ENCODE measurements around the gene CHST12.
"Not testable (repeated sequence)": the region's sequence is repeated elsewhere in the genome, so short reads cannot be mapped to it uniquely, and the experiment has no call there.

Gene CHST12

GRCh38 chr7:2378125-2378524 lies 25.3 kb upstream of the CHST12 start:
- not testable (repeated sequence) for DNase-seq (ENCODE audit: low read depth)

GRCh38 chr7:2379161-2379560 lies 24.2 kb upstream of the CHST12 start:
- DNase-seq (ENCODE audit: low read depth): no peak

GRCh38 chr7:2379821-2380450 lies 23.5 kb upstream of the CHST12 start:
- DNase-seq (ENCODE audit: low read depth): no peak

DNA sequence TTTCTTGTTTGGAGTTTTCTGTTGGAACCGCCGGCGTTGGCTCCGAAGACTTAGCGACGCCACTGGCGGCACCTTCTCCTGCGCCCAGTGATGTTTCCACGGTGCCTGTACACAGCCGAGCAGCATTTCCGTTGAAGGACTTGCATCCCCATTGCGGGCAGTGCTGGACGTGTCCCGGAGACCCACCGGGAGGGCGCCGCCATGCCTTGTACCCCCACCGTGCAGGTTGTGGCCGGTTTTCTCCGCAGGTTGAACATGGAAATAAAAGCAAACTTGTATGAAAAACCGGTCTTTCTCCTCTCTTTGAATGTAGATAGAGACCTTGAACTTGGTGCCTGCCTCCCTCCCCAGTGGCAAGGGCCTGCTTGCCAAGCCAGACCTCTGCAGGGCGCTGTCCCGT lies 22.9 kb upstream of the CHST12 start:
- no peak for DNase-seq (ENCODE audit: low read depth)

DNA sequence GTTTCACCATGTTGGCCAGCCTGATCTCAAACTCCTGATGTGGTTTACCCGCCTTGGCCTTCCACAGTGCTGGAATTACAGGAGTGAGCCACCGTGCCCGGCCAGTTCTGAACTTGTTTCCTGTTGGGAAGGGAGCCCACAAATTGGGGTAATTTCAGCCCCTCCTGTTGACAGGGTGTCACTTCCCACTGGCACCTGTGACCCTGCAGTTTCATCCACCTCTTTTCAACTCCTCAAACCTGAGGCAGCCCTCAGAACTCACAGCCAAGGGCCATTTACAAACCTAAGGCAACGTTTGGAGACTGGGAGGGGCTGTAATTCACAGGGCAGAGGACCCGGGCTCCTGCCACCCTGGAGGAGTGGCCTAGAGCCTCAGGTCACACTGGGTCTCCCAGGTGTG lies 22.2 kb upstream of the CHST12 start:
- DNase-seq (ENCODE audit: low read depth): no peak

- DNase-seq (ENCODE audit: low read depth): no peak
Observed at GRCh38 chr7:2381881-2382509, 21.4 kb upstream of the CHST12 start.

DNA sequence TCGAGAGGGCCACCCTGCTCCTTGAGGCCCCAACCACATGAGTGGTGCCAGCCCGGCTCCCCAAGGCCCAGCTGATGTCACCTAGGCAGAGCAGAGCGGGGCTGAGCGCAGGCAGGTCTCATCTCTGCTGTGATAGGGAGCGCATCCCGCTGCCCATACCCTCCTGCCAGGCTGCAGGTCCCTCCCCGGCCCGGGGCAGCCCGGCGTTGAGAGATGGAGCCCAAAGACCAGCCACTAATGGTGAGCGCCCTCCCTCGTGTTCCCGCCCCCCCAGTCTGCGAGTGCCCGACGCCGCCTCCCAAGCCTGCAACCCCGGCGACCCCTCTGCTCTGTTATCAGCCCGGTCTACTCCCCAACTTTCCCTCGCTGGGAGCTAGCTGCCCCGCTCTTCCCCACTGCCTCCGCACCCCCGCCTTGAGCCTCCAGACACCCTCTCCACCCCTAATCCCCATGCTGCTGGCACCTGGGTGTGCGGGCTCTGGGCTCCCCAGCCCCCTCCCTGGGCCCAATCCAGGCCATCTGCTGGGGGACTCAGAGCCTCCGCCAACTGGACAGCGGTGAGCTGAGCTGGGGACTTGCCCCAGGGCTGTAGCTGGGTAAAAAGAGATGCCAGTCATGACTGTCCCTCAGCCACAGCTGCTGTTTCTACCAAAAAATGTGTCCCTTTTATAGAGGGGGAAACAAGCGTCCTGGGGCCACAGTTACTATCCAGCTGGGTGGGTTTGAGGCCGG lies 19.7 kb upstream of the CHST12 start:
- DNase-seq (ENCODE audit: low read depth): no peak

DNA sequence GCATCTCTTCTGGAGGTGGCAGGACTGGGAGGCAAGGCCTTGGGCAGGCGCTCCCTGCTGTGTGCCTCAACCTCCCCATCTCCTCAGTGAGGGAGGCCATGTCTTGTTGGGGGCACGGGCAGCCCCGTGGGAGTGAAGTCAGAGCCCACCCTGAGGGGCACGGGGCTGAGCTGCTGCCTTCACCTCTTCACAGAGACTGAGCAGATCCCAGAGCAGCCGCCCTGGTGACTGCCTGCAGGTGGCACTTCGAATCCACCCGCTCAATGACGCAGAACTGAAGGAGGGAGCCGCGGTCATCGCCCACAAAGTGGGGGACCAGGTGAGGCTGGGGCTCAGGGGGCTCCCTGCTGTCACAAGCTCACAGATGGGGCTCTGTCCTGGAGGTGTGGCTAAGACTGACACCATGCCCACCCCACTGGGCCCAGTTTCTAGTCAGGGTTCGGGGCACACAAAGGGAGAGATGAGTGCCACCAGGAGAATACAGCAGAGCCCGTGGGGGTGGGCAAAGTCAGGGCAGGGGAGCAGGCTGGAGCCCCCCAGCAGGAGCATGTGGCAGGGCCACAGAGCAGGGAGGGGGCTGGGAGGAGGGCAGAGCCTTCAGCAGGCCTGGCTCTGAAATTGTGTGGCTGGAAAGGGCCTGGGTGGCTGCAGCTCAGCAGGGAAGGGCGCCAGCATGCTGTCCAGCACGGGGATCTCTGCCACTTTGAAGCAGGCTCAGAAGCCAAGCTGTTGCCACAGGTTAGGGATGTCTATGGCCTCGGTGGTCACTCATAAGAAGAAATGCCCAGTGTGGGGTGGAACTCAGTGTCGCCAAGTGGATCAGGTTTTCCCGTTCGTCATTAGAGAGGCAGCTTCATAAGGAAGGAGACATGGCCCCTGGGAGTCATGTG lies 18.8 kb upstream of the CHST12 start:
- DNase-seq (ENCODE audit: low read depth): no peak

DNA sequence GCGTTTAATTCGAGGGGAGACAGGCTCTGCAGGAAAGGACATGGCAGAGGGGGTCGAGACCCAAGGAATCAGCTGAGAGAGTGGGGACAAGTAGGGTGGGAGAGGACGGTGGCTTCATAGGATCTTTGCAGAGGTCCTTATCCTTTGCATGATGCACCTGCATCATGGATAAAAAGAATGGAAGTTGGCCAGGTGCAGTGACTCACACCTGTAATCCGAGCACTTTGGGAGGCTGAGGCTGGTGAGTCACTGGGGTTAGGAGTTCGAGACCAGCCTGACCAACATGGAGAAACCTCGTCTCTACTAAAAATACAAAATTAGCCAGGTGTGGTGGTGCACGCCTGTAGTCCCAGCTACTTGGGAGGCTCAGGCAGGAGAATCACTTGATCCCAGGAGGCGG lies 17.3 kb upstream of the CHST12 start:
- DNase-seq (ENCODE audit: low read depth): not testable (repeated sequence)

GRCh38 chr7:2386964-2387669 lies 16.3 kb upstream of the CHST12 start:
- no peak for DNase-seq (ENCODE audit: low read depth)

DNA sequence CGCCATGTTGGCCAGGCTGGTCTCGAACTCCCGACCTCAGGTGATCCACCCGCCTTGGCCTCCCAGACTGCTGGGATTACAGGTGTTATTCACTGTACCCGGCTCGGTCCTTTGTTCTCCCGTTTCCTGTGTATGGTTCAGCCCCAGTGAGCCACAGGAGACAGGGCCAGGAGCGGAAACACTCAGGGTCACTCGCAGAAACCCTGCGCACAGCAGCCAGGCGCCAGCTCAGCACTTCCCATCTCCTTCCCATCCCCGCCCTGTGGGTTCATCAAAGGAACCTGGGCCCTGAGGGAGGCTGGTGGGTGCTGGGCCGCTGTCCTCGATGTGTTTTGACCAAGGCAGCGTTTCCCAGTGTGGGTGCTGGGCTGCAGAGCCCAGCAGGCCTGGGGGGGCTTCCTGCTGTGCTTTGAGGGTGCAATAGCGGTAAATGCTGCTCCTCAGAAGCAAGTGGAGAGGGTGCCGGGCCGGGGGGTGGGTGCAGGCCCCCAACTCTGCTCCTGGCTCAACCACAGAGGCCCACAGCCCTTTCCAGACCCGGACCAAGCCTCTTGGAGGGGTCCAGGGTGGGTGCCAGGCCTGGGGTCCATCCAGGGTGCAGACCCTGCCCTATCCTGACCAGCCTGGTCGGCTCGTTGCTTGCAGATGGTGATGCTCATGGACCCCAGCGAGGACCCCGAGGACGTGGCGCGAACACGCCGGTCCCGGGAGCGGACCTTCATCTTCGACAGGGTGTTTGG lies 15.3 kb upstream of the CHST12 start:
- no peak for DNase-seq (ENCODE audit: low read depth)

DNA sequence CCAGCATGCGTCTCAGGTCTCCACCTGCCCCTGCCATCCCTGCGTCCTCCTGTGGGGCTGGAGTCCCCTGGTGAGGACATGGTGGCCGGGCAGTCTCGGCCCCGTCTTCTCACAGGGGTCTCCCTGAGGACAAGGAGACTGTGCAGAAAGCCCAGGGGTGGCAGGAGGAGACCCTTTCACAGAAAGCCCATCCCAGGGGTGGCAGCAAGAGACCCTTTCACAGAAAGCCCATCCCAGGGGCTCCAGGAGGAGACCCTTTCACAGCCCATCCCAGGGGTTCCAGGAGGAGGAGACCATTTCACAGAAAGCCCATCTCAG lies 14.8 kb upstream of the CHST12 start:
- no peak for DNase-seq (ENCODE audit: low read depth)

GRCh38 chr7:2390020-2390816 lies 13.2 kb upstream of the CHST12 start:
- not testable (repeated sequence) for DNase-seq (ENCODE audit: low read depth)

GRCh38 chr7:2393706-2394105 lies 9.7 kb upstream of the CHST12 start:
- DNase-seq (ENCODE audit: low read depth): no peak

DNA sequence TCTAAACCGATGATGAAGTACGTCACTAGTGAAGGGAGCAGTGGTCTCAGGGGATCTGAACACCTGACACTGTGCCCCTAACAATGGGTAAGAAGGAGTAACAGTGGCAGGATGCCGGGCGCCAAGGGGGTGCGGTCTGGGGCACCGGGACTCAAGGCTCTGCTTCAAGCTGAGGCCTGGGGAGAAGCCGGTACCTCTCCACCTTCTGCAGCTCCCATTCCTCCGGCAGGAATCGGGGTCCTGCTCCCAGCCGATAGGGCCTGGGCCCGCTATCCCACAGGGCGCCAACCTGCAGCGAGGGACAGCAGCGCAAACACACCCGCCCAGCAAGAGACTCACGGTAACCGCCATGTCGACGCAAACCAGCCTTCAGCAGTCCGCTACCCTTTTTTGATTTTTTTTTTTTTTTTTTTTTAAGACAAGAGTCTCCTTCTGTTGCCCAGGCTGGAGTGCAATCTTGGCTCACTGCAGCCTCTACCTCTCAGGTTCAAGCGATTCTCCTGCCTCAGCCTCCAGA lies 8.8 kb upstream of the CHST12 start:
- no peak for DNase-seq (ENCODE audit: low read depth)

- DNase-seq (ENCODE audit: low read depth): no peak
Observed at GRCh38 chr7:2398506-2398905, 4.9 kb upstream of the CHST12 start.

GRCh38 chr7:2399848-2400587 lies 3.4 kb upstream of the CHST12 start:
- DNase-seq (ENCODE audit: low read depth): no peak

- DNase-seq (ENCODE audit: low read depth): no peak
Observed at GRCh38 chr7:2402687-2403013, 761 bp upstream of the CHST12 start.

Measured in activated T-cell treated with anti-CD3 and anti-CD28 coated beads for 24 hours (primary cell).